ENCODE data around the gene FOSL1. TPM values are rescaled to one million over a fixed set of nuclear protein-coding genes. Genes with fewer than 3 reads are reported as not detected.

Gene FOSL1
- 100 to 1,000 TPM in 1 of 3 donors, 10 to 100 TPM in 1, 1 to 10 TPM in 1; 1.5 to 100 (median 28.1) TPM for polyA plus RNA-seq

DNA sequence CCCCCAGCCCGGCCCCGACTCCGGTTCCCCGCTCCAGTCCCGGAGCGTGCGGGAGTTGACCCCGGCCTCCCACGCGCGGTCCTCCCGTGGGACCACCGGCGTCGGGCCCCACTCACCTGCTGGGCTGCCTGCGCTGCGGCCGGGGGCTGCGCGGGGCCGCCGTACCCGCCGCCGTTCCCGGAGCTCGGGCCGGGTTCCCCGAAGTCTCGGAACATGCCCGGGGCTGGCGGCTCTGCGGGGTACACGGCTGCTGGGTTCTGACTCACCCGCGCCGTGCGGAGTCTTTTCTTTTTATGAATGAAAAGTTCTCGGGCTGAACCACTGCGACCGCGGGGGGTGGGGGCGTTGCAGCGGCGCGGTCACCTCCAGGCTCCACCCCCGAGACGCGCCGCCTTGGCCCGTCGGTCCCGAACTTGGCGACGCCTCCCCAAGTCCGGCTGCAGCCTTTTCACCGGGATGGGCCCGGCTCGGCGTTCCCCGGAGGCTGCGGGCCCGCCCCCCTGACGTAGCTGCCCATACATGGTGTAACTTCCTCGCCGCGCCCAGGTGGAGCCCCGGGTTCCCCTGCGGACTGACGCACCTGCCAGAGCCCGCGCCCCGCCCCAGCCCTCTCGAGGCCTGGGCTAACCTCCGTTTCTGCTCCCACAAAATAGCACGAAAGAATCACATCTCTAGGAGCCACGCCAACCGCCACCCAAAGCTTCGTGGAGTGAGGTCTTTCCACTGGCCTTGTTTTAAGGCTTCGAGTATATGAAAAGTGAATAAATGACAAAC is at the start of gene FOSL1:
Gene FOSL1, minus strand, starts transcription at position 264 of the 774 bp plus-strand sequence. Its CDS starts 49 bp downstream, at position 215.
- WGBS, 3 donors, result 1 to 3% (median 2%) methylated on average over 68 to 80 of the region's 80 CpGs
- no peak within 1 kb of the TSS for H3K27ac ChIP-seq (ENCODE audit: low read depth, low read length)

DNA sequence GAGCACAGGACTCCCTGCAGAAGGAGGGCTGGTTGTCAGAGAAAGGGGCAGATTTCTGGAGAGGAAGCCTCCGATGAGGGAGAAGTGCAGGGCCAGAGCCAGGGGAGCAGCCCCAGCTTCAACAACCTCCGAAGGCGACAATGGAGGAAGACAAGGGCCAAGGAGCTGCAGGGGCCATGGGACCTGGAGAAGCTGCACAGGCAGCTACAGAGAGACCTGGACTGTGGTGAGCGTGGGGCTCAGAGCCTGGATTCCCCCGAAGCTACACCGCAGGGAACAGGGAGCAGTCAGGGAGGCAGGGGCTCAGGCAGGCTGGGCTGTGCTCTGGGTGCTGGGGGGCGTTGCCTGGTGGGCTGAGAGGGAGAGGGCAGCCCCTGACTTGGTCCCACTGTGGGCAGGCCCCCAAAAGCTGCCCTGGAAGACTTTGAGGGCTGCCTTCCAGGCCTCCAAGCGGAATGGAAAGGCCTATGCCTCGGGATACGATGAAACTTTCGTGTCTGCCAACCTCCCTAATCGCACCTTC is 47.5 kb upstream of the FOSL1 start:
- WGBS, 3 donors, result 76 to 88% (median 86%) methylated on average over 12 of the region's 12 CpGs
- H3K27ac ChIP-seq (ENCODE audit: low read depth, low read length), result no peak overlapping the region

DNA sequence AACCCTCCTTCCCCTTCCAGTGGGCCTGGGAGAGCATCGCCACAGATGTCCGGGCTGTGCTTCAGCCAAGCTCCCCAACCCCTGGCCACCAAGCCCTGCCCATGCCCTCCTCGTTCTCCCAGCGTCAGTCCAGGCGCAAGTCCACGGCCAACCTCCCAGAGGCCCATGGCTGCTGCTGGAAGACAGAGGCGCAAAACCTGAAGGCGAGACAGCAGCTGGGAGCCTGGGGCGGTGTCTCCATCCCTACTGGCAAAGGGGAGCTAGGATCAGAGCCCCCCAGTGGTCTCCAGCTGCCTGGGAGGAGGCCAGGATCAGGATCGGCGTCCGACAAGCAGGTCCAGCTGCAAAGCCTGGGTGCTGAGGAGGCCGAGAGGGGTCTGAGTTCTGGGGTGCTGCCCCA is 46.9 kb upstream of the FOSL1 start:
- 57 to 63% (median 57%) methylated on average over 12 to 13 of the region's 13 CpGs for WGBS, 3 donors
- H3K27ac ChIP-seq (ENCODE audit: low read depth, low read length), result no peak overlapping the region

DNA sequence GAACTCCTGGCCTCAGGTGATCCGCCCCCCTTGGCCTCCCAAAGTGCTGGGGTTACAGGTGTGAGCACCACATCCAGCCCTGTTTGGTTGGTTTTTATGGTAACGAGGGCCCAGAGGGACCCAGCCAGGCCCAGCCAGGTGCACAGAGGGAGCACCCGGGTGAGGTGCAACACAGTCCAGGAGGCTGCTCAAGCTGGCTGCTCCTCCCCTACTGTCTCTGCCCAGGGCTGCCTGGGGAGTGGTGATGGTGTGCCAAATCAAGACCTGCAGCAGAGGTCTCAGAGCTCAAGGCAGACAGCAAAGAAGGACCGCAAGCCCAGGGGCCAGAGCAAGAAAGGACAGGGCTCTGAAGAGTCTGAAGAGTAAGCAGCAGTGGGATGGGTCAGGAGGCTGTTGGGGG is 46.5 kb upstream of the FOSL1 start:
- H3K27ac ChIP-seq (ENCODE audit: low read depth, low read length), result no peak overlapping the region
- WGBS, 3 donors, result 84 to 86% (median 86%) methylated on average over 4 of the region's 4 CpGs

DNA sequence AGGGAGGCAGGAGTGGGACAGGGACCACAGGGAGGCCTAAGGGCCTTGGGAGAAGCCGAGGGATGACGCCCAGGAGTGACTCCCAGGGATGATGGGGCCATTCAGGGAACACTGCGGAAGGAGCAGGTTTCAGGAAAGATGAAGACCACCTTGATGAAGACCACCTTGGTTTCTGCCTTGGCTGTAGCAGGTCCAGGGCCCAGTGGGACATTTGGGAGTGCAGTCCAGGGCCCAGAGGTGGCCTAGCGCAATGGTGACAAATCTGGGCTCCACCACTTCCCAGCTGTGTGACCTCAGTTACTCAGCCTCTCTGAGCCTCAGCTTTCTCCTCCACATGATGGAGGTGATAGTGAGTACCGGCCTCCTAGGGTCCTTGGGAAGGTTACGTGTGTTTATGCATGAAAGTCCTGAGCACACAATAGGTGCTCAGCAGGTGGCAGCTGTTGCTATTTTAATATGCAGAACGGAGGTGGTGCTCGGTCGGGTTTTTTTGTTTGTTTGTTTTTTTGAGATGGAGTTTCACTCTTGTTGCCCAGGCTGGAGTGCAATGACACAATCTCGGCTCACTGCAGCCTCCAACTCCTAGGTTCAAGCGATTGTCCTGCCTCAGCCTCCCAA is 45.9 kb upstream of the FOSL1 start:
- H3K27ac ChIP-seq (ENCODE audit: low read depth, low read length), result no peak overlapping the region
- 84 to 92% (median 87%) methylated on average over 11 of the region's 11 CpGs for WGBS, 3 donors

DNA sequence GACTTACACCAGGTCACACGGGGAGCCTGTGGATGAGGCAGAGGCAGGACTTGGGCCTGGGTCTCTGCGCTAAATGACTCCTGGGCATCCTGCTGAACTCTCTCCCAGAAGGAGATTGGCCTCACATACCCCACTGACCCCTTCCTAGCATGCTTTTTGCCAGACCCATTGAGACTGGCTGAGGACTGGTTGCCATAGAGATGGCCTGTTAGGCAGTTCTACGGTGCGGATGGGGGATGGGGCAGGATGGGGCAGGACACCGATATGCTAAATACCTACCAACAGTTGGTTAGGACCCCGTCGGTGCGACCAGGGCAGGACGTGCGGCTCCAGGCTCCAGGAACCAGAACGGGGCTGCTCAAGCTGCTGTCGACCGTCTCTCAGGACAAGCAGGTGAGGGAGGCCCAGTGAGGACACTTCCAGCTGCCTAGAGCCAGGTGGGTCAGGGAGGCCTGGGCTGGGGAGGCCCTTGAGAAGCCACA is 45.3 kb upstream of the FOSL1 start, which contains the start of gene TSGA10IP:
Gene TSGA10IP, plus strand, starts transcription at position 51 of the 482 bp plus-strand sequence. Its CDS starts 196 bp downstream, at position 247.
- H3K27ac ChIP-seq (ENCODE audit: low read depth, low read length), result no peak within 1 kb of the TSS
- 62 to 76% (median 70%) methylated on average over 13 of the region's 13 CpGs for WGBS, 3 donors

DNA sequence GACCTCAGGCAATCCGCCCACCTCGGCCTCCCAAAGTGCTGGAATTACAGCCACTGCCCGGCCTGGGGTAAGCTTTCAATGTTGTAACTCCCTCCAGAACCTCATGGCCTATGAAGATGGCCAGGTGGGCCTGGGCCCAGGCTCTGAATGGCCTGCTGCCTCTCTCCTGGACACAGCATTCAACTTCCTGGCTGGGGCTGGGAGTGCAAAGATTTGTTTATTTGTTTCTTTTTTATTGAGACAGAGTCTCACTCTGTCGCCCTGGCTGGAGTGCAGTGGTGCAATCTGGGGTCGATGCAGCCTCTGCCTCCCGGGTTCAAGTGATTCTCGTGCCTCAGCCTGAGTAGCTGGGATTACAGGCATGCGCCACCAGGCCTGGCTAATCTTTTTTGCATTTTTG is 44.6 kb upstream of the FOSL1 start:
- no peak overlapping the region for H3K27ac ChIP-seq (ENCODE audit: low read depth, low read length)
- 78 to 85% (median 84%) methylated on average over 8 of the region's 8 CpGs for WGBS, 3 donors

DNA sequence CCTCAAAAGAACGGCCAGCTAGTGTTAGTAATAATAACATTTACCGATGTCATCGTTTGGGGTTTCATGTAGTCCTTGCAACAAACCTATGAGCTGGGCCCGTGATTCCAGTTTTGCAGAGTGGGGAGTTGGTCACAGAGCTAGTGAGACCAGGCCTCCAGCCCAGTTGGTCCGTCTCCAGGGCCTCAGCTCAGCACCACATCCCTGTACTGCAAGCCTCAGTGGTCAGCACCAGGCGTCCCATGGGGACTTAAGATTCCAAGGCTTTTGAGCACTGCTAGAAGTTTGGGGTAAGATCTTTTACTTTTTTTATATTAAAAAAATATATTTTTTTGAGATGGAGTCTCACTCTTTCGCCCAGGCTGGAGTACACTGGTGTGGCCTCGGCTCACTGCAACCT is 44.0 kb upstream of the FOSL1 start:
- 90 to 91% (median 91%) methylated on average over 8 of the region's 8 CpGs for WGBS, 3 donors

DNA sequence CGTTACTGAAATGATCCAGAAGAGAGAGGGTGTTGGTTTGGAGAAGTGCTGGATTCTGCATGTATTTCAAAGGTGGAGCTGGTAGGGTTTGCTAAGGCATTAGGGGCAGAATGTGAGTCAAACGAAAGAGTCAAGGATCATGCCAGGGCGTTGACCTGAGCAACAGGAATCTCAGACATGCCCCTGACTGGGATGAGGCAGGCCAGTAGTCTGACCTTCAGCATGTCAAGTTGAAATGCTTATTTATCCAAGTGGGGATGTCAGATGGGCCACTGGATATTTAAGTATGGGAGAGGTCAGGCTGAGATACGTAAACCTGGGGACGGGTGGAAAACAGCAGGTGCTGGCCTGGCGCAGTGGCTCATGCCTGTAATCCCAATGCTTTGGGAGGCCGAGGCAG is 42.3 kb upstream of the FOSL1 start:
- H3K27ac ChIP-seq (ENCODE audit: low read depth, low read length), result no peak overlapping the region
- 73 to 90% (median 88%) methylated on average over 7 of the region's 7 CpGs for WGBS, 3 donors

More for the DNA sequence above, 44.0 kb upstream of the FOSL1 start:
- no peak overlapping the region for H3K27ac ChIP-seq (ENCODE audit: low read depth, low read length)

DNA sequence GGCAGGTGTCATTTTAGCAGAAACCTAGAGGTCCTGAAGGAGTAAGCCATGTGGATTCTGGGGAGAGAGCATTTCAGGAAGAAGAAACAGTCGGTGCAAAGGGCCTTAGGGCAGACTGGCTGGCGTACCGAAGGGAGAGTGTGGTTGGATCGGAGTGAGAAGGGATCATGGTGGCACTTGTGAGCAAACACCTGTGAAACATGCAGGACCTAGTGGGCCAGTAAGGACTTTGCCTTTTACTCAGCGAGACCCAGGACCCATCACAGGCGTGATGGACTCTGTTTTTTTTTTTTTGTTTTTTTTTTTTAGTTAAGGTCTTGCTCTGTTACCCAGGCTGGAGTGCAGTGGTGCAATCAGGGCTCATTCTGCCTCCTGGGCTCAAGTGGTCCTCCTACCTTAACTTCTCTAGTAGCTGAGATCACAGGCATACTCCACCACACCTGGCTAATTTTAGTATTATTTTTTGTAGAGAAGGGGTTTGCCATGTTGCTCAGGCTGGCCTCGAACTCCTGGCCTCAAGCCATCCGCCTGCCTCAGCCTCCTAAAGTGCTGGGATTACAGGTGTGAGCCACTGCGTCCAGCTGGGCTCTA is 41.6 kb upstream of the FOSL1 start:
- H3K27ac ChIP-seq (ENCODE audit: low read depth, low read length), result no peak overlapping the region
- WGBS, 3 donors, result 60 to 81% (median 74%) methylated on average over 9 of the region's 9 CpGs

DNA sequence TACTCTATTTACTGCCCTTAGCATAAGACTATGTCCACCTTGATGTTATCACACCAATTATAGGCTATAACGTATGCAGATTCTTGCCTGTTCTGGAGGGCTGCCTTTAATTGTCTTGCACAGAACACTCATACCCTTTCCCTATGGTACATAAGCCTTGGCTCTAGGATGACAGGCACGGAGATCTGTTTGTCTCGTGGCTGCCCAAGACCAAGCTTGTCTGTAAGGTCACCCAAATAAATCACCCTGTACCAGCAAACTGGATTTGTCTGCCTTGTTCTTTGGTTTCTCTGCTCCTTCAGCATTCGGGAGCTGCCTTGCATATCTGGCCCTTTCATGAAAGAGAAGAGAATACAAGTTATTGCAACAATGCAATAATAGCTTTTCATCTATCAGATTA is 37.6 kb upstream of the FOSL1 start:
- WGBS, 3 donors, result 48 to 65% (median 55%) methylated on average over 4 of the region's 4 CpGs
- H3K27ac ChIP-seq (ENCODE audit: low read depth, low read length), result no peak overlapping the region

DNA sequence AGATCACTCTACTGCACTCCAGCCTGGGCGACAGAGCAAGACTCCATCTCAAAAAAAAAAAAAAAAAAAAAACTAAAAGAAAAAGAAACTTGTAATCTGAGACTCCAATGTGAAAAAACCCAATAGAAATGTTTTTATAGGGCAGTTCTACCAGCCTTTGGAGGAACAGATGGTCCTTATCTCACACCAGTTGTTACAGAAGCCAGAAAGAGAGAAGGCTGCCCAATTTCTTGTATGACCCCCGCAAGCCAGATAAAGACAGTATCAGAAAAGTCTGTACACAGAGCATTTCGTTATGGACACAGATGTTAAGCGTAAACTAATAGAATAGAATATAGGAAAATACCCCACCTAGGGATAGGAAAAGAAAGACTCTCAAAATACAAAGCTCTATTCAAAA is 33.8 kb upstream of the FOSL1 start:
- no peak overlapping the region for H3K27ac ChIP-seq (ENCODE audit: low read depth, low read length)
- 33 to 64% (median 62%) methylated on average over 4 of the region's 4 CpGs for WGBS, 3 donors

DNA sequence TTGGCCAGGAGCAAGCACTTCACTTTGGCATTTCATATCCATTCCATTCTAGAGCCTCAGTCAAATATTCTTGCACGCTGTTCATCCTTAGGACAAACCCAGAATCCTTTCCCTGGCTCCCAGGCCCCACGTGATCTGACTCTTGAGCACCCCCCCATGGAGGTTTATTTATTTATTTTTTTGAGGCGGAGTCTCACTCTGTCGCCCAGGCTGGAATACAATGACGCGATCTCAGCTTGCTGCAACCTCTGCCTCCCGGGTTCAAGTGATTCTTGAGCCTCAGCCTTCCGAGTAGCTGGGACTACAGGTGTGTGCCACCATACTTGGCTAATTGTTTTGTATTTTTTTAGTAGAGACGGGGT is 32.4 kb upstream of the FOSL1 start:
- no peak overlapping the region for H3K27ac ChIP-seq (ENCODE audit: low read depth, low read length)
- 40 to 44% (median 43%) methylated on average over 9 of the region's 9 CpGs for WGBS, 3 donors

DNA sequence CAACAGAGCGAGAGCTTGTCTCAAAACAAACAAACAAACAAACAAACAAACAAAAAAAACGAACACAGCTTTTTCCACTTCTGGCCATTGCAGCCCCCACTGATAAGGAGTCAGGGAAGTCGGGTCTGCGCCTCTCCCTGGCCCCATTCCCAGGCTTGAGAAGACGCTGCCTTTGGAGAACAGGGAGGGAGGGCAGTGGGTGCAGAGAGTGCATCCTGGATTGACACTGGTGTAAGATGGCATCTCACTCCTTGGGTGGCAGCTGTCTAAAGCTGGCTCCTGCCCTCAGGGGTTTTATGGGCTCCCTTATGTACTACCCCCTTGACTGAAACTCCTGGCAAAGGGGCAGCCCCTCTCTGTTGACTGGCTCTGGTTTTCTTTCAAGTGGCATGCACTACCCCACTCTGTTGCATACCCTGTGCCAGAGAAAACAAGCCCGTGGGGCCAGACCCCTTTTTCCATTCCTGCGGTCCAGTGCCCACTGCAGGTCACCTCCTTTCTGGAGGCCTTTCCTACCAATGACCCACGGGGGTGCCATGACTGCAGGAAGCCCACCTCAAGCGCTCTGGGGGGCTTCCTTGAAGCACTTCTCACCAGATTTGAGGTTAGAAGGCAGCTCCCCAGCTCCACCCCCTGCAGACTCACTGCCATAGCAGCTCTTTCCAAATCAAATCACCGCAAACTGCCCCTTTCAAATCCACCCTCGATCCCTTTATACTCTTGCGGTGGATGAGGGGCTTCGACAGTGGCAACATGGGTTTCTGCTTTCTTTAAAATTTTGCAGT is 31.8 kb upstream of the FOSL1 start:
- WGBS, 3 donors, result 51 to 63% (median 60%) methylated on average over 13 of the region's 13 CpGs

DNA sequence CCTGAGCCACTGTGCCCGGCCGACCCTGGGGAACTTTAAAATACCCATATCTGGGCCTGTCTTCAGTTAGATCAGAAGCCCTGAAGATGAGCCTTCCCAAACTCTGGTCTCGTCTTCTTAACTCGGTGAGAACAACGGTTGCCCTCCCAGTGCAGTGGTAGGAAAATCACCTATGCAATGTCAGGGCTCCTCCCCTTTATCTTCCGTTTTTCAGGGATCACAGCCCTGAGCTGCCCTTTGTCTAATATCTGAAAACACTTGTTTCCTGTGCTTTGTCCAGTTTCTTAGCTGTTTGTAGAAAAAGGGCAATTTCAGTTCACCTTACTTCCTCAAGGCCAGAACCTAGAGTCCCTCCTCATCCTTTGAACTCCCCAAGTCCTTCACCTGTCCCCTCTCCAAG is 28.5 kb upstream of the FOSL1 start:
- no peak overlapping the region for H3K27ac ChIP-seq (ENCODE audit: low read depth, low read length)

More for the DNA sequence above, 31.8 kb upstream of the FOSL1 start:
- no peak overlapping the region for H3K27ac ChIP-seq (ENCODE audit: low read depth, low read length)

DNA sequence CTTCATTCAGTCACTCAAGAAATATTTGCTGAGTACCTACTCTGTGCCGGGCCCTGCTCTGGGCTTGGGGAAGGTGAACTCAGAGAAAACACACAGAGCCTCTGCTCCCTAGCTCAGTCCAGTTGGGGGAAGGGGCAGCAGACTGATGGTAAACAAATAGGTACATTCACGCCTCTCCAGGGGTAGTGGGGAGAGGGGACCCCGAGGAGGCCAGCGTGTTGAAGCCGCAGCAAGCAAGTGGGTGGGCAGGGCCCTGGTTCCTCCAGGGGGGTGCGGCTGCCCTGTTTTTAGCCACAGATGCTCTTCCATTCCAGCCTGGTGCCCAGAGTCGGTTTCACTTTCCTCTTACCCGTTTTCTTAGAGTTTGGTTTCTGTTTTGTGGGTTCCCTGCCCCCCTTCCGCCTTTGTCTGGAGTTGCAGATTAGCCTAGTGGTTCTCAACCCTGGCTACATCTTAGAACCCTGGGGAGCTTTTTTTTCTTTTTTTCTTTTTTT is 27.8 kb upstream of the FOSL1 start:
- 35 to 48% (median 47%) methylated on average over 9 of the region's 9 CpGs for WGBS, 3 donors
- no peak overlapping the region for H3K27ac ChIP-seq (ENCODE audit: low read depth, low read length)

More for the DNA sequence above, 28.5 kb upstream of the FOSL1 start:
- WGBS, 3 donors, result 50 to 63% (median 52%) methylated on average over 6 of the region's 6 CpGs

DNA sequence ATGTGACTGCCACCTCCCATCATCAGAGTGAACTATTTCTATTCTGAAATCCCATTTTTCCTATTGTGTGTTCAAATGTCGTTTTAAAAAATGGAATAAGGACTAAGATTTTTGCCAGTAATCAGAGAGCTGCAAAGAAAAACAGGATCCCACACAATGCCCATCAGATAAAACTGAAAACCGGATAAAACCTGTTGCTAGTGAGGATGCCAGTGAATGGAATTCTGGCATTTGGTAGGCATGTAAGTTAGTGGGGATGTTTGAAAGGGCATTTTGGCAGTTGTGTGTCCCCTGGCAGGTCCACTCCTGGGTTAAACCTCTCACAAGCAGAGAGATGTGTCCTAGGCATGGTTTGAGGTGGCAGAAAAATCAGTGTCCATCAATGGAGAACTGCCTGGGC is 25.2 kb upstream of the FOSL1 start:
- 38 to 69% (median 57%) methylated on average over 2 of the region's 2 CpGs for WGBS, 3 donors
- H3K27ac ChIP-seq (ENCODE audit: low read depth, low read length), result no peak overlapping the region

DNA sequence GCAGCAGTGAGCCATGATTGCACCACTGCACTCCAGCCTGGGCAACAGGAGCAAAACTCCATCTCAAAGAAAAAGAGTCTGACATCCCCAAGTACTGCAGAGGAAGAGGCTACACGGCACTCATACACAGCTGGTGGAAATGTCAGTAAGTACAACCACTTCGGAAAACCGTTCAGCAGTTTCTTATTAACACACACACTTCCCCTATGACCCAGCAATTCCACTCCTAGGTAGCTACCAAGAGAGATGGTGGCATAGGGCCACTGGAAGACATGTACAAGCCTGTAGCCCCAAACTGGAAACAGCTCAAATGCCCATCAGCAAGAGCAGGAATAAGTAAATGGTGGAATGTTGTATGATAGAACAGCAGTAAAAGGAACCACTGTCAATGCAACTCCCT is 22.4 kb upstream of the FOSL1 start:
- no peak overlapping the region for H3K27ac ChIP-seq (ENCODE audit: low read depth, low read length)
- 57 to 67% (median 63%) methylated on average over 3 of the region's 3 CpGs for WGBS, 3 donors
